GM10248 (cell line): Measurements from ENCODE around the gene SEZ6.

Experiments used
- CTCF ChIA-PET: fragments of 300-600 bp; sonication (Branson Sonifier 250); formaldehyde crosslinking; extraction: SDS; loops from one replicate; lab custom pipeline; 2021; ENCODE audit warnings: antibody characterized with exemption; lab: Yijun Ruan, JAX
- POLR2A ChIA-PET: fragments of 350-650 bp; sonication (Branson Sonifier 250); formaldehyde crosslinking; extraction: SDS; loops from one replicate; lab custom pipeline; 2020; ENCODE audit warnings: antibody characterized with exemption; lab: Yijun Ruan, JAX
- DNase-seq: peaks from one replicate; pipeline ENCODE4 v3.0.0; 2012; ENCODE audit errors: extremely low spot score
- TF ChIP-seq, protein P1 (sequence below): IDR thresholded peaks from 2 replicates; pipeline ENCODE4 v1.5.1; 2012; ENCODE audit warnings: mild to moderate bottlenecking, low read depth; ENCODE audit errors: extremely low read depth, missing control alignments, control extremely low read depth

The SEZ6 gene

DNA sequence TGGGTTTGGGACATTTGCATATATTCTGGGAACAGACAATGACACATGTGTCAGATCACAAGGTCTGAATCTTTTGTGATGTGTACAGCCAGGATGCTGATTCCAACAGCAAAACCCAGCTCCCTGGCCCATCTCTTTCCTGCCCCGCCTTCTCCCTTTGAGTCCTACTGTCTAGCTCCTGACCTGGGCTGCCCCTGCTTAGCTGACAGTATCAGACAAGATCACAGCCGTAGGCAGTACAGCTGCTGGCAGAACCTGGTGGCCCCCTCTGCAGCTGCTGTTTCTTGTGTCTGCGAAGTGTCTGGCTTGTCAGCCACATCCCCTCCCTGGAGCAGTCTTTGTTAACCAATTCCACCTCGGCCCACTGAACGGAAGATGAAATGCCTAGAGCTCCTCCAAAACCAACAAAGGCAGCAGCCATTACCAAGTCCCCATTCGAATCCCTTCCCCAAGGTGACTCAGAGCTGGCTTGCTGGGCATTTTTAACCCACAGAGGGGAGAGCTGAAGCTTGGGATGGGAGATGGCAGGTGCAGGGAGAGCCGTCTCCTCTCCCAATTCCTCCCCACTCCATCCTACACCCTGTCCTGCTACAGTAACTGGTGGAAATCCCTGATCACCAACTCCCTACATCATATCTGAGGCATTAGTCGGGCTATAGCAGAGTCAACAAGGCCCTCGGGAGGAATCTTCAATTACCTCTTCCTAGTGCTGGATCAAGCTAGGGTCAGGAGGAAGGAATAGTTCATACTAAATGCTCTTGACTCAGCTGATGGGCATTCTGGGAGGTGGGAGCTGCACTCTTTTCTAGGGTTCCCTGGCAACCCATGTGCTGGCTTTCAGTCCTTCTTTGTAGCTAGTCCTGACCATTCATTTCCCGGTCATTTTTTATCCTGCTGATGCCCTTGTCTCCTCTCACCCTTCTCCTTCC, 42.9 kb upstream of the SEZ6 start:
- ChIA-PET CTCF (interaction anchor here (1.1 to 2.0 kb wide), 8 partner anchors 19 to 83 kb away, joined by 3 to 7 read pairs (median 3); no protein-coding TSS in a partner anchor), POLR2A (no interaction called here)
- TF ChIP-seq, protein P1, sequence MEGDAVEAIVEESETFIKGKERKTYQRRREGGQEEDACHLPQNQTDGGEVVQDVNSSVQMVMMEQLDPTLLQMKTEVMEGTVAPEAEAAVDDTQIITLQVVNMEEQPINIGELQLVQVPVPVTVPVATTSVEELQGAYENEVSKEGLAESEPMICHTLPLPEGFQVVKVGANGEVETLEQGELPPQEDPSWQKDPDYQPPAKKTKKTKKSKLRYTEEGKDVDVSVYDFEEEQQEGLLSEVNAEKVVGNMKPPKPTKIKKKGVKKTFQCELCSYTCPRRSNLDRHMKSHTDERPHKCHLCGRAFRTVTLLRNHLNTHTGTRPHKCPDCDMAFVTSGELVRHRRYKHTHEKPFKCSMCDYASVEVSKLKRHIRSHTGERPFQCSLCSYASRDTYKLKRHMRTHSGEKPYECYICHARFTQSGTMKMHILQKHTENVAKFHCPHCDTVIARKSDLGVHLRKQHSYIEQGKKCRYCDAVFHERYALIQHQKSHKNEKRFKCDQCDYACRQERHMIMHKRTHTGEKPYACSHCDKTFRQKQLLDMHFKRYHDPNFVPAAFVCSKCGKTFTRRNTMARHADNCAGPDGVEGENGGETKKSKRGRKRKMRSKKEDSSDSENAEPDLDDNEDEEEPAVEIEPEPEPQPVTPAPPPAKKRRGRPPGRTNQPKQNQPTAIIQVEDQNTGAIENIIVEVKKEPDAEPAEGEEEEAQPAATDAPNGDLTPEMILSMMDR: no peak
- DNase-seq: no peak

DNA sequence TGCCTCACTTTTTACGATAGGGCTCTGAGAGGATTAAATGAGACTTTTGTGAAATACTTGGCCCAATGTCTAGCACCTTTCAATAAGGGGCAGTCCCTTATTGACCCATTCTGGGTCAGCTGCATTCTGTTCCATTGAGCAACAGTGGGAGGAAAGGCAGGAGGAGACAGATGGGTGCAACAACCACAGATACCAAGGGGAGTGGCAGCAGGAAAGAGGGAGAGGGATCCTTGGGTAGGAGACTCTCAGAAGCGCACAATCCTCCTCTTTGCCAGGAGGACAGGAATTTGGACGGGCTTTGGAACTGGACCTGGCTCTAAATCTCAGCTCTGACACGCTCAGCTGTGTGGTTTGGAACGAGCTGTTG, 40.6 kb upstream of the SEZ6 start:
- ChIA-PET CTCF (interaction anchor here (1.2 kb wide), 2 partner anchors 9 to 27 kb away, joined by 3 read pairs; no protein-coding TSS in a partner anchor), POLR2A (interaction anchor here (0.7 kb wide), 1 partner anchor 9 kb away, joined by 3 read pairs; no protein-coding TSS in a partner anchor)
- DNase-seq: no peak
- TF ChIP-seq, protein P1: no peak

DNA sequence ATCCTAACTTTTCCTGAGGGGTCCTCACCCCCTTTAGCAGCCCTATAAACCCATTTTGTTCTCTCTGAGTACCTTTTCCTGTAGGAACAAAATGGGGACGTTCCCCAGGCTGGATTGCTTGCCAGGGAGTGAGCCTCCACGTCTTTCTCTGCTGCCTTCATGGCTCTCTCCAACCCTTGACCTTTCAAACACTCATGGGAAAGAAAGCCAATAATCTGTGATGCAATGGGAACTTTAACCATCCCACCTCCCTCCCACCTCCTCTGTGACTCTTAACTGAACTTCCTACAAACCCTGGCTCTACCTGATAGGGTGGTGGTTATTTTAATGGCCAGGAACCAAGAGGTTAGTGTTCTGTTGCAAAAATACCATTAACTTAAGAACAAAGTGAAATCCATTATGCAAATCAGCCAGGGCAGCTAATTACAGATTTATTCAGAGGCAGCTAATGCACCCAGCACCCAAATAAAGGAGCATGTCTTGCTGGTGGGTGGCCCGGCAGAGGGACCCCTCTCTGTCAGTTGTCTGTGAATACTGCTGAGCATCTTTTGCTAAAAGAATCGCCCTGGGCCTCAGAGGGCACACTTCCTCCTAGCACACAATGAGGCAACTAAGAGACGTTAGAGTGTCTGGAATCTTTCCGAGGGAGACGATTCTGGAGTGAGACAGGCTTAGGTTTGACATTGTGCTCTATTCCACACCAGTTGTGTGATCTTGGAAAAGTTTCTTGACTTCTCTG, 40.1 kb upstream of the SEZ6 start:
- ChIA-PET POLR2A (no interaction called here), CTCF (interaction anchor here (1.2 kb wide), 2 partner anchors 9 to 26 kb away, joined by 3 read pairs; no protein-coding TSS in a partner anchor)
- TF ChIP-seq, protein P1: no peak
- no peak for DNase-seq

DNA sequence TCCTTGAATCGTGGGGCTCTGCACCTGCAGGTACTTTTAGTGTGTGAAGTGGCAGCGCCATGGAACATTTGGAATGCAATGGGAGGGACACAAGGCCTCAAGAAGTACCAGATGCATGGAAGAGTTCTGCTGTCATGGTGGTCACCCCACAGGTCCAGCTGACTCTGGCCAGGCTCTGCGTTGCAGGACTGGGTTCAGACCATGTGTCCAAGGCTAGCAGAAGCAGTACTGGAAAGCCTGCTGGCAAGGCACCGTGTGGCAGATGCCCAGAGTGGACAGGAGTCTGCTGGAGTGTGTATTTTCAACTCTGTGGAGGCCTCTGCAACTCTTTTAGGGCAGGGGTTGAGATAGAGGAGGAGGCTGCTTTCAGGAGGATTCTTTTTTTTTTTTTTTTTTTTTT, 39.2 kb upstream of the SEZ6 start:
- no peak for DNase-seq
- ChIA-PET POLR2A (no interaction called here), CTCF (no interaction called here)
- TF ChIP-seq, protein P1: no peak

DNA sequence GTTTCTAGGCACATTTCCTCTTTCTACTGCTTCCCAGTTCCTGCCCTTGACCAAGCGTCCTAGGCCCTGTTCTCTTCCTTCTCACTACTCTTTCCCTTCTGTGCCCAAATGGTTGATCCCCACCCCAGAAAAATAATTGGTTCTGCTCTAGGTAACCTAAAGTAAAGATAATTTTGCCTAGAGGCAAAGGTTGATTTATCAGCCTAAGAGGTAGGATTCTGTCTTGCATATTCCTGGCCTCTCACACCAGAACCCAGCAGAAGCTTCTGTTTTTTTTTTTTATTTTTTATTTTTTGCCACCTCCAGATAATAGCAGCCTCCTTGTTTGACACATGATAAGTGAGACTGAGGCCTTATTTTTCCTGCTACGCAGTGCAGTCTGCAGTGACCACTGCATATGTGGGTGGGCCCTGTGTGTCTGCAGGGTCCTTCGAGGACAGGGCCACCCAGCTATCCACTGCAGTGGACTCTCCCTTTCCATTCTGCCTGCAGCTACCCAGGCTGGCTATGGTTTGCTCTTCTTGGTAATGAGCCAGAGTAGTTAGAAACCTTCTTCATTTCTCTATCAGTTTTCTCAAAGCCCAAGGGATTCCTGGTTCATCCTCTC, 37.8 kb upstream of the SEZ6 start:
- ChIA-PET CTCF (interaction anchor here (1.8 kb wide), 1 partner anchor 32 kb away, joined by 4 read pairs; no protein-coding TSS in a partner anchor), POLR2A (no interaction called here)
- no peak for DNase-seq
- TF ChIP-seq, protein P1: no peak
